HG03045 (cell line): Measurements from ENCODE around the gene KLC1.
A peak's percentile ranks its signal among the peaks of the same experiment; 100 is the strongest.
"Not testable (repeated sequence)": the region's sequence is repeated elsewhere in the genome, so short reads cannot be mapped to it uniquely, and the experiment has no call there.

ENCODE experiments used
- ATAC-seq: cut with Tn5 transposase; IDR thresholded peaks from one replicate; pipeline ENCODE4 v1.9.1; 2021; ENCODE audit warnings: mild to moderate bottlenecking, moderate library complexity; ENCODE audit not compliant: unreplicated experiment

Gene KLC1

GRCh38 chr14:103625356-103626095 is 3.5 kb upstream of the KLC1 start:
- no peak for ATAC-seq

- ATAC-seq, result no peak
Observed at GRCh38 chr14:103626146-103626850, 2.7 kb upstream of the KLC1 start.

GRCh38 chr14:103627073-103628025 is 1.7 kb upstream of the KLC1 start:
- no peak for ATAC-seq

GRCh38 chr14:103628221-103628683 is 759 bp upstream of the KLC1 start:
- ATAC-seq, result no peak

GRCh38 chr14:103629503-103630121 is 601 bp downstream of the KLC1 start:
- peak; percentile 15 for ATAC-seq

- no peak for ATAC-seq
Observed at GRCh38 chr14:103630364-103631108, 1.5 kb downstream of the KLC1 start.

GRCh38 chr14:103633391-103633790 is 4.4 kb downstream of the KLC1 start:
- no peak for ATAC-seq

- no peak for ATAC-seq
Observed at GRCh38 chr14:103634156-103634555, 5.1 kb downstream of the KLC1 start.

GRCh38 chr14:103638594-103638993 is 9.6 kb downstream of the KLC1 start:
- no peak for ATAC-seq

GRCh38 chr14:103641161-103641560 is 12.2 kb downstream of the KLC1 start:
- no peak for ATAC-seq

GRCh38 chr14:103646189-103646588 is 17.2 kb downstream of the KLC1 start:
- ATAC-seq, result no peak

GRCh38 chr14:103649001-103649400 is 20.0 kb downstream of the KLC1 start:
- no peak for ATAC-seq

GRCh38 chr14:103650213-103650612 is 21.2 kb downstream of the KLC1 start:
- no peak for ATAC-seq

GRCh38 chr14:103651585-103651984 is 22.6 kb downstream of the KLC1 start:
- ATAC-seq, result no peak

- no peak for ATAC-seq
Observed at GRCh38 chr14:103652806-103653205, 23.8 kb downstream of the KLC1 start.

- not testable (repeated sequence) for ATAC-seq
Observed at GRCh38 chr14:103653336-103653735, 24.3 kb downstream of the KLC1 start.

GRCh38 chr14:103653805-103654204 is 24.8 kb downstream of the KLC1 start:
- ATAC-seq, result no peak

- ATAC-seq, result no peak
Observed at GRCh38 chr14:103654619-103655018, 25.6 kb downstream of the KLC1 start.

- ATAC-seq, result no peak
Observed at GRCh38 chr14:103656031-103656755, 27.2 kb downstream of the KLC1 start.
